Superior temporal gyrus (tissue), 1 donor: Measurements from ENCODE around the gene NABP2.
"Not testable (repeated sequence)": the region's sequence is repeated elsewhere in the genome, so short reads cannot be mapped to it uniquely, and the experiment has no call there.

ENCODE experiments used
- DNase-seq: peaks from one replicate; pipeline ENCODE4 v3.0.0-alpha.2; 2016; ENCODE audit errors: extremely low spot score

NABP2 gene

DNA sequence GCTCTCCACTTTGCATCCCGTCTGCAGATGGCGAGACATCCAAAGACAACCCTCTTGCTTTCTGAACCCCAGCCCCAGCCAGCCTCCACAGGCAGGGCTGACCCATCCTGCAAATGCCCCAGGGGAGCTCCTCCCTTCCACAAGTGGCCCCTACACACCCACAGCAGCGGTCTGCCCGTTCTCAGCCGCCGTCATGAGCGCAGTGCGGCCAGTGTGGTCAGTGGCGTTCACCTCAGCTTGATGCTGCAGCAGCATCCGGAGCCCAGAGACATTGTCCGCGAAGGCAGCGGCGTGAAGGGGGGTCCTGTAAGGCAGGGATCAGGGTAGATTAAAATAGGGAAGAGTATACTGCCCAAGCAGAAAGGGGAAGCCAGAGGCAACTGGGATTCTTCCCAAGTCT lies 20.4 kb downstream of the NABP2 start:
- no peak for DNase-seq

DNA sequence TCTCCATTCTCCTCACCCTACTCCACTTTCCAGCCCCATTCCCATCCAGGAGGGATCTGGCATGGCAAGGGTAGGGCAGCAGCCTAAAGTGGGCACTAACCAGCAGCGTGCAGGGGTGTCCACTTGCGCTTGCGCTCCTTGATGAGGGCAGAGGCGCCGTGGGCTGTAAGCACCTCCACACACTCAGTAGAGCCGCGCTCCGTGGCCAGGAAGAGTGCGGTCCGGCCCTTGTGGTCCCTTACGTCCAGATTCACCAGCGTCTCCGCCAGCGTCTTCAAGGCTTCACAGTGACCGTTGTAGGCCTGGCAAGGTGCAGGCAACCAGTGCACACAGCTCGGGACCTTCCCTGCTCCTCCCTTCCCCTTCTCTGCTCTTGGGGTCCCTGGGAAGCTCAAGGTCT lies 23.8 kb downstream of the NABP2 start:
- no peak for DNase-seq

DNA sequence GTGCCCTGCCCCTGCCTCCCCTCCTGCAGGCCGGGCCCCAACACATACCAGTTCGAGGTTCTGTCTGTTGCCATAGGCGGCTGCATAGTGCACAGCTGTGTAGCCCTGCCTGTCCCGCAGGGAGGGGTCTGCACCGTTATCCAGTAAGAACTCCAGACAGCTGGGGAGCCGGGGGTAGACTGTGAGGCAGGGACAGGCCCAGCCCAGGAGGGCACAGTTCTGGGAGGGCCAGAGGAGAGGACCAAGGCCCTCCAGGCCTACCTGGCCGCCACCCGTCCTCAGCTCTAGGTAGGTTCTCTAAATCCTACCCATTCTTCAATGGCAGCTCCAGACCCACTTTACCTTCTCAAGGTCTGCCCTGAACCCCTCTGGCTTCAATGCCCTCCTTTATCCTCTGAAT lies 24.6 kb downstream of the NABP2 start:
- no peak for DNase-seq

DNA sequence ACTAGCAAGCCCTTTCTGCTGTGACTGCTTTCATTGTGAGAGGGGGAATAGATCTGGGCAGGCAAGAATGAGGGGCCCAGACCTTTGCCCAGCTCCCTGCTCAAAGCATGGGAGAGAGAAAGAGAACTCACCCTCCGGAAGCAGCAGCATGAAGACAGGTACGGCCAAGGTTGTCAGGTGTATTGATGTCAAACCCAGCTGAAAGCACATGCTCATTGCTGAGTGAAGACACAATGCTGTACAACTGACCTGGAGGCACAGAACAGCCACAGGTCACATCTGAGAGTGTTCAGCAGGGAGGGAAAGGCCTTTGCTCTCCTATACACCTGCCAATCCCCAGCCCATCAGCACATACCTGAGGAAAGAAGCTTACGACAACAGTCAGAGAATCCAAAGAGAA lies 28.5 kb downstream of the NABP2 start:
- no peak for DNase-seq

DNA sequence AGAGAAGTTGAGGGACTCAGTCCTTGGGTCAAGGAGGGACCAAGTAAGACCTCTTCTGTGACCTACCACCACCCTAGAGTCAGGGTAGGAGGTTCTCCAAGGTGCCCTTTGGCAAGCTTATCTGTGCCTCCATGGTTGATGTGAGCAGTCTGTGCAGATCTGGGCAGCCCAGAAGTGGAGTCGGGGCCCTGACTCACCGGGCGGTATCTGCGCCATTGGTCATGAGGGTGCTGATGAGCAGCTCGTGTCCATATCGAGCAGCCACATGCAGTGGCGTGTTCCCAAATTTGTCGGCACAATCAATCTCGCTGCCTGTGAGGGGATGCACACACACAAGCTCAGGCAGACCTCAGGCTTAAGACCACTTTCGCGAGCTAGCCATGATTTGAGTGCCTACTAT lies 28.9 kb downstream of the NABP2 start:
- DNase-seq: no peak

DNA sequence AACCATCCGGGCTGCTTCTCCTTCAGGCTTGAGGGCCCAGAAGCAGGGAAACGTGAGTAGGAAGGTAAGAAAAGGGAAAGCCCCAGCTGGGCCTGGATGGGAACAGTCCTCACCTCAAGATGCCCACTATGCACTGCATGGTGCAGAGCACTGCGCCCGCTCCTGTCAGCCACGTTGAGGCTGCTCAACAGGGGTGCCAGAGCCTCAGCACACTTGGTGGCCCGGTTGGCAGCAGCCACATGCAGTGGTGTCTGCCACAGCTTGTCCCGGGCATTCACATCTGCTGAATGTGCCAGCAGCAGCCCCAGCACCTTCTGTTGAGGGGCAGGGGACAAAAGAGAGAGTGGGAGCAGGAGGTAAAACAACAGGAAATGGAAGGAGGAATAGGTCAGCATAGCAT lies 31.5 kb downstream of the NABP2 start:
- DNase-seq: no peak

DNA sequence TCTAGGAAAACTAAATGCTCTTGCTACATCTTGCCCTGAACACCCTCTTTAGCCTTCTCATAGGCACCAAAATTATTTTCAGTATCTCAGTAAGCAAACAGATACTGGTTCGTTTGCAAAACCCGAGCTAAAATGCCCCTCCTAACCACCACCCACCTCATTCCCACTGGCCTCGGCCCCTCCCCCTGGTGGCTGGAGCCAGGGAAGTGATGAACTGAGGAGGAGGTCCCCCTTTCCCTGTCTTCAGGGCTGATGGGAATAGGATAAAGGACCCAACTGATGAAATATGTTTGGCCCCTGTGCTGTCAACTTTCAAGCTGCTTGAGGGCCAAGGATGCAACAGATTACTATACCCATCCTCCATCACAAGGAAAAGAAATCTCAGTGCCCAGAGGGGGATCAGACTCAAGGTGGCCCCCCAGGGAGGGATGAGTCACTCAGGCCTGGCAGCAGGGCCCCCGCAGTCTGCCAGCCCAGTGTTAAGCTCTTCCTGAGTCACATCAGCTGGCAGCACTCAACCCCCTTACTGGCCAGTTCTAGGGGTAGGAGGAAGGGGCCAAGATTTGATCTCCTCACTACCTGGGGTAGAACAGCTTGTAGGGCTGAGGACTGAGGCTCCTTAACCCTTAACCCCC lies 32.3 kb downstream of the NABP2 start:
- no peak for DNase-seq

DNA sequence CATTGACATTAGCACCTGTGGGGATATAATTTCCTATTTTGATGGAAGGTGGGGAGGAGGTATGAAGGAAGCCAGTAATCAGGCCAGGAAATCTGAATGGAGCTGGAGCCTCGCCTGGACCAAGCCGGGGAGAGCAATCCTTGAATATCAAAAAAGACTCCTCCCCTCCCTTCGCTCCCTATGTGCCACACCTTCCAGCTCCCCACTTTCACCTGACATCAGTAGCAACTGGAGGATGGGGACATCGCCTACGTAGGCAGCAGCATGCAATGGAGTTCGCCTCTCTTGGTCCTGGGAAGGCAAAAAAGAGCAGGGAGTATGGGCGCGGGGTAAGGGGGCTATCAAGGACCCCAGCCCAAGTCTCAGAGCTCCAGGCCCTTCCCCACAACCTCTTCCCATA lies 32.9 kb downstream of the NABP2 start:
- DNase-seq: no peak

DNA sequence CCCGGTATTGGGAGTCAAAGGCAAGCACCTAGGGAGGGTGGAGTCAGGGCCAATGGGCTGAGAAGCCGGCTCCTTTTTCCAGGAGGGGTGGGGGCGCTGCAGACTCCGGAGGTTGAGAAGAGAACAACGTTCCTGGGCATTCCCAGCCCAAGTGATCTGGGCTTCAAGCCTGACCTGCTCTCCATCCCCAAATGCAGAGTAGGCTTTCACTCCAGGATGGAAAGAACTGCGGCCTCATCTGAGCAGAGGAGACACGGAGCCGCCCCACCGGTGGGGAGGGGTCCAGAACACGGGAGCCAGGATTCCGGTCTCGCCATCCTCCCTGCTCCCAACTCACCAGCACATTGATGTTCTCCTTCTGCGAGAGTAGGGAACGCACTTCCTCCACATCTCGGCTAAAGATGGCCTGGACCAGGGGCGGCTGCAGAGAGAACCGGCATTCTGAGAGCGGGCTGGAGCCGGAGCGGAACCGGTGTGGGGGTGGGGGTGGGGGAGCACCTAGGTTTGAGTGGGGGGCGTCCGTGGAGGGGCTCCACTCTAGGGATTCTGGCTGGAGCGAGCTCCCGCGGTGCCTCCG lies 33.4 kb downstream of the NABP2 start:
- DNase-seq: no peak

DNA sequence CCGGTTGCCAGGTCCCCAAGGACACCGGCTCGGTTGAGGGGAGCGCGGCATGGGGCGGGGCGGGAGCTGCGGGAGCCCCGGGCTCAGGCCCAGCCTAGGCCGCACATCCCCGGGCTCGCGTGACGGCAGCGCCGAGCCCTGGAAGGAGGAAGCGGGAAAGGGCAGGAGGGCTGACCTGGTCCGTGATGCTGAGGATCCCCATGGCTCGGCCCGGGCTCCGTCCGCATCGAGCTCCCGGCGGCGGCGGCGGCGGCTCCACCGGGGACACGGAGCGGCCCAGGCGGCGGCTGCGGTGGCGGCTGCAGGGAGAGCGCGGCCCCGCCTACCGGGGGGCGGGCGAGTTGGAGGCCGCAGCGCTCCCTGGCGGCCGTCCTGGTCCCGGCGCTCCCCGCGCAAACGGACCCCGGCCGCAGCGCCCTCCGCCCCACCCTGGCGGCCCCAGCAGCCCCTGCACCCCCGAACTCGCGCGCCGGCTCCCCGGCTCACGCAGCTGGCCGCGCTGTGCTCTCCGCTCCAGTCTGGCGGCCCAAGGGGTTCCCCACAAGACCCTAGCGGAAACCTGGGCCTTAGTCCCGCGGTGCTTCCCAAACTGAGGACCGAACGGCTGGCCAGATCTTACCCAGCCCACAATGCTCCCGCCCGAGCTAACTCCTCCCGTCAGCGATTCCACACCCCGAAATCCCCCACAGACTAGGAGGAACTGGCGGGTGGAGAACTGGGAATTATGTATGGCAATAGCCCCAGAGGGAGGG lies 34.1 kb downstream of the NABP2 start, which contains the start of gene ANKRD52:
TSS of gene ANKRD52 (minus strand) at position 317 of the 752 bp plus-strand sequence. CDS start at position 202, 115 bp downstream.
- DNase-seq: peak; percentile 80

DNA sequence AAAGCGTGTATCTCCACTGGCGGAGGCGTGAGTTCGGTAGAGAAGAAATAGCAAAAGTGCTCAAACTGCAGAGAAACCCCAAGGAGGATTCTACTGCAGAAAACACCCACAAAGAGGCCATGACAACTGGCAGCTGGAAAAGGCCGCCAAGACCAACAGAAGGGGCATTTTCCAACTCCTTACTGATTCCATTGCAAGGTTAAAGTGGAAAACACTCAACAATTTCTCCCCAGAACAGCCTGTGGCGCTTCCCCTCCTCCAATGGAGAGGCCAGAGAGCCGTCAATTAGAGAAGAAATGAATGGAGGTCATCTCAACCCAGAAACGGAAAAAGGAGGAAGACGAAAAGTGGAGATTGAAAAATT lies 34.7 kb downstream of the NABP2 start:
- no peak for DNase-seq

DNA sequence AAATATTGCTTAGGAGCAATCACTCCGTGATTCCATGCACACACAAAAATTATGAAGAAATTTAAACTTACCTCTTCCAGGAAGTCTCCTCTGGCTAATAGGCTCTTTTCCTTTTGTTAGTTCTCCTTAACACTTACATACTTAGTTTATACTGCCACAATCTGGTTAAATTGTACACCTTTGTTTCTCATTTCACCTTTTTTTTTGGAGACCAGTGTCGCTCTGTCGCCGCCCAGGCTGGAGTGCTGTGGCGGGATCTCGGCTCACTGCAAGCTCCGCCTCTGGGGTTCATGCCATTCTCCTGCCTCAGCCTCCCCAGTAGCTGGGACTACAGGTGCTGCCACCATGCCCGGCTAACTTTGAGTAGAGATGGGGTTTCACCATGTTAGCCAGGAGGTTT lies 36.2 kb downstream of the NABP2 start:
- DNase-seq: no peak

DNA sequence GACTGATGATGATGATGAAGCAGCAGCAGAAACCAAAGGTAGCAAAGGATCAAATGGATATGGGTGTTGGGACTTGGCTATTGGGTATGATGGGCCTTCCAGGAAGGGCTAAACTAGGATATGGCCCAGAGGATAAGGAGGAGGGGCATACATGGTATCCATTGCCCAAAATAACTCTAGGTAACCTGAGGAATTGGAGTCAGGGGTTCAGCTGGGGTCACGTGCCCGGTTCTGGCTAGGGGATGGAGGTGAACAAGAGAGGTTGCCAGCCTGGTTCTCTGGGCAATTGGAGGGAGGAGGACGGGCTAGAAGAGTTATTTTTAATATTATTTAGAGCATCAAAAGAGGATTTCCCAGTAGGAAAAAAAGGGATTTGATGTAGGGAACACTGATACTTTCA lies 36.8 kb downstream of the NABP2 start:
- no peak for DNase-seq

DNA sequence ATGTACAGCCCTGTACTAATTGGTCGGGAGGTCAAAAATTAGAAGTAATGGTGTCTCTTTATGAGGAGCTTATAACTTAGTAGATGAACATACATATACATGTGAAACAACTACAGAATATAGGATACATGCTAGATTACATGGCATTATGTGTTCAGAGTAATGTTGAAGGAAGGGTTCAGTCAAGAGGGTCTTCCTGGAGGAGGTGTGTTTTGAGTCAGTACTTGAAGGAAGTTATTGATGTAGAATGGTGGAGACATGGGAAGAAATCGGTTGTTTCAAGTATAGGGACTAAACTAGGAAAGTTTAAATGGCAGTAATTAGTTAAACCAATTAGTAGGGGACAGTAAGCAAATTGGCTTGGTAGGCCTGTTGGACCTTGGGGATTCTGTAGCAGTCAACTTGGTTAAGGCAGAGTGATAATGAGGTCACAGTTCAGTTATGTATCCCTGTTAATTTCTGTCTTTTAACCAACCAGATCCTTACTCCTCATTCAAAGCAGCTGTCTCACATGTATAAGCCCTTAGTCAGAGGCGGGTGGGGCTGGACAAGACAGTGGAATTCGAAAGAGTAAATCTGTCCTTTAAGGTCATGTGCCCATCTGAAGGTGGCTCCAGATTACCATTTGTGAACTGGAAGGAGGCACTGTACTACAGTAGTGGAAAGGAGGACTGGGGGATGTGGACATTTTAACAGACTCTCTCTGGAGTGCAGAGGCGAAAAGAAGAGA lies 37.5 kb downstream of the NABP2 start:
- no peak for DNase-seq

DNA sequence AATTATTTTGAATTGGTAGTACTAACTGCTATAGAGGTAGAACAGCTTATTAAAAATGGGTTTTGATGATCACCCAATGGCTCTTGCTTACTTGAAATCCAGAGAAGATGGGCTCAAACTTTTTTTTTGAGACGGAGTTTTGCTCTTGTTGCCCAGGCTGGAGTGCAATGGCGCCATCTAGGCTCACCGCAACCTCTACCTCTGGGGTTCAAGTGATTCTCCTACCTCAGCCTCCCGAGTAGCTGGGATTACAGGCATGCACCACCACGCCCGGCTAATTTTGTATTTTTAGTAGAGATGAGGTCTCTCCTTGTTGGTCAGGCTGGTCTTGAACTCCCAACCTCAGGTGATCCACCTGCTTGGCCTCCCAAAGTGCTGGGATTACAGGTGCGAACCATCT lies 38.8 kb downstream of the NABP2 start:
- not testable (repeated sequence) for DNase-seq

DNA sequence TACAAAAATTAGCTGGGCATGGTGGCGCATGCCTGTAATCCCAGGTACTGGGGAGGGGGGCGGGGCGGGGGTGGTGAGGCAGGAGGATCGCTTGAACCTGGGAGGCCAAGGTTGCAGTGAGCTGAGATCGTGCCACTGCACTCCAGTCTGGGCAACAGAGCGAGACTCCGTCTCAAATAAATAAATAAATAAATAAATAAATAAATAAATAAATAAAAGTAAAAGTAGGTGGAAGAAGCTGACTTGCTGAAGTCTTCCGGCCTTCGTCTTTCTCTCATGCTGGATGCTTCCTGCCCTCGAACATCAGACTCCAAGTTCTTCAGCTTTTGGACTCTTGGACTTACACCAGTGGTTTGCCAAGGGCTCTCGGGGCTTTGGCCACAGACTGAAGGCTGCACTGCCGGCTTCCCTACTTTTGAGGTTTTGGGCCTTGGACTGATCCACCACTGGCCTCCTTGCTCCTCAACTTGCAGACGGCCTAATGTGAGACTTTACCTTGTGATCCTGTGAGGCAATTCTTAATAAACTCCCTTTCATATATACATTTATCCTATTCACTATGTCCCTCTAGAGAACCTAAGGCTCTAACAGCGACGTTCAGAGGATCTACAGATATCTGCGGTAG lies 42.0 kb downstream of the NABP2 start:
- DNase-seq: not testable (repeated sequence)

DNA sequence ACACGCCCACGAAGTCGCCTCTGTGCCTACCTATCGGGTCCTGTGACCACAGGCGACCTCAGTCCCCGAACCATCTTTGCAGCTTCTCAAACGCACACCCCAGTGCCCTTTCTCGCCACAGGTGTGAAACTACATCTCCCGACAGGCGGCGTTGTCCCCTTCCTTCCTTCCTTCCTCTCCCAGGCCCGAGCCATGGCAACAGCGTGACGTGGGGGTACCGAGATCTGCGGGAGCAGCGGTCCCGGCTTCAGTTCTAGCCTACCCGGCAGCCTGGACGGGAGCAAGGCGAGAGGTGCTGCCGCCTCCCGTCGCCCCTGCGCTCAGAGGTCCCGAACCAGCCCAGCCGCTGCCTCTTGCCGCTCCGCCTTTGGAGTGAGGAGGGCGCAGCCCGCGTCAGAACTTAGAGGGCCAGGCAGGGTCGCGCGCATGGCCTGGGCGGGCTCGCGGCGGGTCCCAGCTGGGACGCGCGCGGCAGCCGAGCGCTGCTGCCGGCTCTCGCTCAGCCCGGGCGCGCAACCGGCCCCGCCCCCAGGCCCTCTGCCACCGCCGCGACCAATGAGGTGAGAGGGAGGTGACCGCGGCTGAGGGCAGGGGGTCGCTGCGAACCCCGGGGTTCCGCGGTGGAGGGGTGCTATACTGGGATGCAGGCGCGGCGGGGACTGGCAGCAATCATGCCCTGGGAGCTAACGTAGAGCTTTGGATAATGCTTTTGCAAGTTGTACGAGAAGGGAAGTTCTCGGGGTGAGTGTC lies 42.7 kb downstream of the NABP2 start, which contains the start of gene COQ10A:
TSS of gene COQ10A (plus strand) at position 250 of the 750 bp plus-strand sequence. CDS start at position 427, 177 bp downstream.
- DNase-seq: peak; percentile 87

DNA sequence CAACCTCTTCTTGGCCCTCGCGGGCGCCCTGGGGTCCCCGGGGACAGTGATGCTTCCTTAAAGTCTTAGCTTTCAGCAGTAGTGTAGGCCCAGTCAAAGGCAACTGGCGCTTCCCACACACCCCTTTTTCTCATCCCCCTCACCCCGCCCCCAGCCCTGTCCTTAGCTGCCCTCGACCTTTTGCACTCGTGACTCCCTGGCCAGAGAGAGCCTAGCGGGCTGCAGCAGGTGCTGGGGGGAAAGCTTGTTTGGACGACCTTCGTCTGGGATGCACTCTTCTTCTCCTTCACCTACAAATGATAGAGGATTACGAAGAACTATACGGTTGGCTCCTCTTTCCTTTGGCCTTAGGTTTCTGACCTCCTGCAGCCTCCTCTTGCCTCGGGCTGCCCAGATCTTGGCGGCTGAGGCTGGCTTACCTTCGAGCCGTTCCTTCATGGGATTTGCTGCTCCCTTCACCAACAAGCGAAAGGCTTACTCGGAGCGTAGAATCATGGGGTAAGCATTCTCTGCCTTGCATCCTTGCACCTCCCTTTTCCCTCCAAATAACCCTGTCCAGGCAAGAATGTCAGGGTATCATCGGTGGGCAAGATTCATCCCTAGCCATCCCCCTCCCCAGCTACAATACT lies 43.4 kb downstream of the NABP2 start:
- DNase-seq: no peak

DNA sequence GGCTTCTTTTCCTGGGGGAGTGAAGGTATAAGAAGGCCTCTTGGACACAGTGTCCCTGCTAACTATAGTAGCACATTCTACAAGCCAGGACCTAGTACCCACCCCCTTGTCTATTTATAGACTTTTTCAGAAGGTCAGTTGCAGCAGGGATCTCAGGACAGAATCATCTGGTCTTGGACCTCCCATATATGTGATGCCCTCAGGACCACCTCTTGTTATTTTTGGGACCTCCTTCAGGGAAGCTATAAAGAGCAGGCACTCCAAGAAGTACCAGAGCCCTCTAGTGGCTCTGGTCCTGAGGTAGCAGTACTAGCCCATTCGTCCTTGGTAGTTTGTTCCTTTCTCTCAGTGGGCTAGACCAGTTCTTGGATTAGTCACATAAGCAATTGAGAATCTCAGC lies 46.9 kb downstream of the NABP2 start:
- DNase-seq: peak; percentile 28

DNA sequence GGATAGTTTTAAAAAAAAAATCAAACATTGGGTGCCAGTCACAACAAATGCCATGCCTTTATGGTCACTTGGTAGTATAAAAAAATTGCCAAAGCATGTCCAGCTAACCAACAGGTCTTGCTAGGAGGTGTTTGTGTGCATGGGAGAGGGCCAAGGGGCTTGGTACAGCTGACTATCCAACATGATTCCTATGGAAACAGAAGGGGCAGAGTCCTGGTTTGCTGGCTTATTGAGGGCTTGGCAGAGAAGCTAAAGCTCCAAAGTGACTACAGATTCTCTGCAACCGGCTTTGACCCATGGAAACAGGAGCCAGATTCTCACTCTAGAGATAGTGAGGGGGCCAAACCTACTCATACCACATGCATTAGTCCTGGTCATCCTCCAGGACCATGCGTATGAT lies 48.3 kb downstream of the NABP2 start:
- DNase-seq: not testable (repeated sequence)

DNA sequence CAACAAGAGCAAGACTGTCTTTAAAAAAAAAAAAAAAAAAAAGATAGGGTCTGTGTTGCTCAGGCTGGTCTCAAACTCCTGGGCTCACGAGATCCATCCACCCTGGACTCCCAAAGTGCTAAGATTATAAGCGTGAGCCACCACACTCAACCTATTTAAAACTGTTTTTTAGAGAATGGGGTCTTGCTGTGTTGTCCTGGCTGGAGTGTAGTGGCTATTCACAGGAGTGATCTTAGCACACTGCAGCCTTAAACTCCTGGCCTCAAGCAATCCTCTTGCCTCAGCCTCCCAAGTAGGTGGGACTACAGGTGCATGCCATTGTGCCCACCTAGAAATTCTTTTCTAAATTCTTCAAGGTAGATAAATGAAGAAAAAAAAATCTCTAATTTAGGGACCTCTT lies 50.2 kb downstream of the NABP2 start:
- no peak for DNase-seq
